LNCaP clone FGC (cell line): Measurements from ENCODE around the gene ARHGAP36.

ENCODE experiments used
- DNase-seq: peaks from one replicate; pipeline ENCODE4 v3.0.0-alpha.2; 2011; ENCODE audit warnings: low read depth
- H3K4me3 ChIP-seq: 2 replicates; pipeline ENCODE4 v1.5.1; 2011; ENCODE audit warnings: mild to moderate bottlenecking, low read depth, low read length, control low read depth
- CTCF ChIP-seq: IDR thresholded peaks from 2 replicates; pipeline ENCODE4 v1.5.1; 2012; ENCODE audit warnings: mild to moderate bottlenecking; ENCODE audit not compliant: control insufficient read depth, insufficient read depth; ENCODE audit errors: extremely low read depth

ARHGAP36 gene

GRCh38 chrX:131059246-131059645 is 1.1 kb downstream of the ARHGAP36 start:
- DNase-seq = no peak
- no peak for TF ChIP-seq CTCF
- H3K4me3 ChIP-seq = no peak overlapping the region

DNA sequence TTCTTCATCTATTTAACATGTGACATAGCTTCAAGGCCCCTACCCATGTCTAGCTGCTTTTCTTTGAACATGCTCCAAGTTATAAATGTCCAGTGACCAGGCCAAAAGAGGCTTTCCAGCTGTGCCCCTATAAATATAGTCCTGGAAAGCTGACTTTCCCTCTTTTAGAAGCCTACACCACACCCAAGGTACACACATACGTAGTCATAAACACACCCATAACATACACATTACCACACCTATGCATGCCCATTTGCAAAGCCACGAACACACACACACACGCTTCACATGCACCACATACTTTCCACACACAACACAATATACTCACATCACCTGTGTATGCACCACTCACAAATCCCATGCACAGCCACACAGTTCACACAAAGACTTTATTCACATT is 2.0 kb downstream of the ARHGAP36 start:
- TF ChIP-seq CTCF = no peak
- DNase-seq = no peak
- no peak overlapping the region for H3K4me3 ChIP-seq

DNA sequence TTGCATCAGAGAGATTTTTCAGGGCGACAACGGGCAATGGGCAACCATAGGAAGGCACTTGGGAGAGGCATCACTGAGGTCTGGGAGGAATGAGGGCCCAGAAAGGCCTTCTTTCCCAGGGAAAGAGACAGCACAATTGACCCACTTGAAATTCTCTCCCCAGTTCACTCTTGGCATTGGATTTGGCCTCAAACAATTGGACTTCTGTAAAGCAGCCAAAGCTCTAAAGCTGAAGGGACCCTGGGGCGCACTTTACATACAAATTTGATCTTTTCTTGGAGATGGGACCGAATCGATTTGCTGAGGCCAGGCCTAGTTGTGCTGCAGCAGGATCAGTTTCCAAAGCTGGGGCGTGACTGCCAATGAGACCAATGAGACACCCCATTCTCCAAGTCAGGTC is 3.2 kb downstream of the ARHGAP36 start:
- no peak overlapping the region for H3K4me3 ChIP-seq
- TF ChIP-seq CTCF = no peak
- no peak for DNase-seq

GRCh38 chrX:131063613-131064012 is 5.5 kb downstream of the ARHGAP36 start:
- no peak overlapping the region for H3K4me3 ChIP-seq
- no peak for DNase-seq
- TF ChIP-seq CTCF = peak; percentile 31

DNA sequence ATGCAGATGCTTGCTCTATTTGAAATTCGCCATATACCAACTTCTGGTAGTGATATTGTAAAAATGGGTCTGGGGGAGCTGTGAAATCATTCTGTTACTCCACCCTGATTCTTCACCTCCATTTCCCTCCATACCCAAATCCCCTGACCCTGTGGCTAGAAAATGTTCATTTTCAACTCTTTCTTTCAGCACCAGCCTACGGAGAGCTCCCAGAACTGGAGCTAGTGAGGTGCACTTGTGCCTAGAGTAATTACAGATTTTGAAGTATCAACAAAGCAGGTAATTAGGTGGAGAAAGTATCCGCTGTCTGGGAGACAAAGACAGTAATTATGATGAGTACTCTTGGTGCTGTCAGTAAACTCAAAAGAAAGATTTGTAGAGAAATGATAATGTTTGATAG is 8.1 kb downstream of the ARHGAP36 start:
- TF ChIP-seq CTCF = no peak
- no peak overlapping the region for H3K4me3 ChIP-seq
- no peak for DNase-seq

GRCh38 chrX:131067216-131067615 is 9.1 kb downstream of the ARHGAP36 start:
- TF ChIP-seq CTCF = no peak
- no peak for DNase-seq
- no peak overlapping the region for H3K4me3 ChIP-seq

DNA sequence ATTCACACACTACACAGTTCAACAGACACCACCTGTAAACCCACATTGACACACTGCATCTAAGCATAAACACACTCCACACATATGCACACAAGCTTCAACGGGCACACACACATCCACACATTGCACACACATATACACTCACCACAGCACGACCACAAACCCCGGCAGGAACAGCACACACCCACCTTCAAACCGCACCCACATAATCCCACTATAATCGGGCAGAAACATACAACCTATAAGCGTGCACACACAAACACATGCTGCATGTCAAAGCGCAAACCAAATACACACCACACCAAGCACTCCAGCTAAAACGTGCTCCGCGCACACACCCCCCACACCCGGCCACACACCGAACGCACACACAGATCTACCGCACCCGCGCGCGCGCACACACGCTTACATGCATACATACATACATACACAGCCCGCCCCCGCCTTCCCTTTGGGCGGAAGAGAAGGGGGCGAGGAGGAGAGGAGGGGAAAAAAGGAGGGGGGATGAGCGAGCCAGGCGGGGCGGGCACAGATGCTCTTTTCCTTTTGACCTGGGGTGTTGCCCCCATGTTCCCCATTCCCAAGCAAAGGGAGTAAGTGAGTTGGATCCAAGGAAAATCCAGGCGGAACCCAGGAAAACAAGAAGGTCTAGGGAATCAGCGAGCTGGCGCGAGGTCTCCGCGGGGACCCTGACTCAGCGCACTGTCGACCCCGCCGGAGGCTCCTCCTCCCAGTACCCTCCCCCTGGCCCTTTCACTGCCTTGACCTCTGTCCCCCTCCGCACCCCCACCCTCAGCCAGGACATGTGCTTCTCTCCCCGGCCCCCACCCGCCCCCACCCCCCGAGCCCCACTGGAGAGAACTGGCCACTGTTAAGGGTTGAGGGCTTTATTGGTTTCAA is 9.9 kb downstream of the ARHGAP36 start:
- no peak for TF ChIP-seq CTCF
- H3K4me3 ChIP-seq = no peak overlapping the region
- no peak for DNase-seq
